Glutamatergic neuron (in vitro differentiated cells): ENCODE results near the gene PCARE. TPM values are rescaled to one million over a fixed set of nuclear protein-coding genes. Genes with fewer than 3 reads are reported as not detected.
"Not testable (repeated sequence)": the region's sequence is repeated elsewhere in the genome, so short reads cannot be mapped to it uniquely, and the experiment has no call there.

ENCODE experiments used
- DNase-seq: peaks from one replicate; pipeline ENCODE4 v3.0.0; 2022
- H3K27ac Mint-ChIP-seq: one replicate; pipeline ENCODE4 v1.8.0; 2020; ENCODE audit warnings: mild to moderate bottlenecking, mixed read lengths, inconsistent platforms; ENCODE audit not compliant: unreplicated experiment
- H3K27me3 Mint-ChIP-seq: one replicate; pipeline ENCODE4 v1.8.0; 2020; ENCODE audit warnings: mild to moderate bottlenecking, moderate library complexity, mixed read lengths, inconsistent platforms; ENCODE audit not compliant: unreplicated experiment
- H3K36me3 Mint-ChIP-seq: one replicate; pipeline ENCODE4 v1.8.0; 2020; ENCODE audit warnings: mild to moderate bottlenecking, mixed read lengths, inconsistent platforms; ENCODE audit not compliant: unreplicated experiment
- H3K4me1 Mint-ChIP-seq: one replicate; pipeline ENCODE4 v1.8.0; 2020; ENCODE audit warnings: mild to moderate bottlenecking, low read depth, mixed read lengths, inconsistent platforms; ENCODE audit not compliant: unreplicated experiment
- H3K4me3 Mint-ChIP-seq: one replicate; pipeline ENCODE4 v1.8.0; 2020; ENCODE audit warnings: mild to moderate bottlenecking, mixed read lengths, inconsistent platforms; ENCODE audit not compliant: unreplicated experiment
- H3K9me3 Mint-ChIP-seq: one replicate; pipeline ENCODE4 v1.8.0; 2020; ENCODE audit warnings: mild to moderate bottlenecking, moderate library complexity, mixed read lengths, inconsistent platforms; ENCODE audit not compliant: unreplicated experiment
- CTCF ChIP-seq: fragments of 200-600 bp; sonication (generic); IDR thresholded peaks from one replicate; pipeline ENCODE4 v1.5.0; 2021; ENCODE audit not compliant: partially characterized antibody, unreplicated experiment
- total RNA-seq: library from RNA; stranded (reverse); fragmentation: NEBNext Ultra II Directional; extraction: Animal tissue kit (Norgen Biotek cat#: 25700); gene quantifications from one replicate; pipeline ENCODE4 v1.2.1, GENCODE V29; 2021; ENCODE audit not compliant: unreplicated experiment

PCARE gene
- total RNA-seq, 1 donor from 2014 or later, result 0.66 TPM

- Mint-ChIP-seq H3K27me3 (peaks cover 7% of the 10 kb centered on the region), H3K4me3 (no peak overlapping the region), H3K27ac (no peak overlapping the region), H3K36me3 (no peaks in the 10 kb centered on the region), H3K9me3 (peaks cover 5% of the 10 kb centered on the region), H3K4me1 (peaks cover 9% of the 10 kb centered on the region)
- no peak for DNase-seq
- TF ChIP-seq CTCF, result no peak
These were observed 38.8 kb upstream of the PCARE start for GRCh38 chr2:29113027-29113686.

- Mint-ChIP-seq H3K27me3 (peaks cover 7% of the 10 kb centered on the region), H3K36me3 (no peaks in the 10 kb centered on the region), H3K4me1 (peaks cover 9% of the 10 kb centered on the region), H3K27ac (no peak overlapping the region), H3K4me3 (no peak overlapping the region), H3K9me3 (peaks cover 5% of the 10 kb centered on the region)
- no peak for TF ChIP-seq CTCF
- no peak for DNase-seq
These were observed 38.1 kb upstream of the PCARE start for GRCh38 chr2:29112379-29112778.

GRCh38 chr2:29110916-29111535 lies 36.7 kb upstream of the PCARE start:
- no peak for DNase-seq
- peaks cover 5% of the 10 kb centered on the region for H3K9me3 Mint-ChIP-seq
- H3K27ac Mint-ChIP-seq, result no peak overlapping the region
- no peaks in the 10 kb centered on the region for H3K36me3 Mint-ChIP-seq
- TF ChIP-seq CTCF, result no peak
- H3K4me3 Mint-ChIP-seq, result no peak overlapping the region
- H3K27me3 Mint-ChIP-seq, result peaks cover 6% of the 10 kb centered on the region
- peaks cover 8% of the 10 kb centered on the region for H3K4me1 Mint-ChIP-seq

GRCh38 chr2:29109246-29109645 lies 34.9 kb upstream of the PCARE start:
- no peak for TF ChIP-seq CTCF
- peaks cover 3% of the 10 kb centered on the region for H3K27me3 Mint-ChIP-seq

GRCh38 chr2:29108225-29108624 lies 33.9 kb upstream of the PCARE start:
- Mint-ChIP-seq H3K27ac (no peak overlapping the region), H3K27me3 (no peaks in the 10 kb centered on the region), H3K9me3 (no peaks in the 10 kb centered on the region), H3K4me1 (no peaks in the 10 kb centered on the region), H3K4me3 (no peak overlapping the region), H3K36me3 (no peaks in the 10 kb centered on the region)
- no peak for TF ChIP-seq CTCF
- no peak for DNase-seq

More at GRCh38 chr2:29109246-29109645, 34.9 kb upstream of the PCARE start:
- DNase-seq, result no peak
- H3K36me3 Mint-ChIP-seq, result no peaks in the 10 kb centered on the region
- no peak overlapping the region for H3K27ac Mint-ChIP-seq
- no peak overlapping the region for H3K4me3 Mint-ChIP-seq
- H3K9me3 Mint-ChIP-seq, result no peaks in the 10 kb centered on the region
- H3K4me1 Mint-ChIP-seq, result peaks cover 3% of the 10 kb centered on the region

GRCh38 chr2:29107547-29107946 lies 33.2 kb upstream of the PCARE start:
- not testable (repeated sequence) for H3K4me1 Mint-ChIP-seq, H3K36me3 Mint-ChIP-seq, H3K27ac Mint-ChIP-seq, H3K27me3 Mint-ChIP-seq, H3K9me3 Mint-ChIP-seq, DNase-seq, H3K4me3 Mint-ChIP-seq
